Measurements from ENCODE around the gene G3BP2. TPM values are rescaled to one million over a fixed set of nuclear protein-coding genes. Genes with fewer than 3 reads are reported as not detected.
A peak's percentile ranks its signal among the peaks of the same experiment; 100 is the strongest.
"Not testable (repeated sequence)": the region's sequence is repeated elsewhere in the genome, so short reads cannot be mapped to it uniquely, and the experiment has no call there.

The G3BP2 gene
- total RNA-seq, 4 donors from 2014 or later: 98.6 to 152 (median 129) TPM

DNA sequence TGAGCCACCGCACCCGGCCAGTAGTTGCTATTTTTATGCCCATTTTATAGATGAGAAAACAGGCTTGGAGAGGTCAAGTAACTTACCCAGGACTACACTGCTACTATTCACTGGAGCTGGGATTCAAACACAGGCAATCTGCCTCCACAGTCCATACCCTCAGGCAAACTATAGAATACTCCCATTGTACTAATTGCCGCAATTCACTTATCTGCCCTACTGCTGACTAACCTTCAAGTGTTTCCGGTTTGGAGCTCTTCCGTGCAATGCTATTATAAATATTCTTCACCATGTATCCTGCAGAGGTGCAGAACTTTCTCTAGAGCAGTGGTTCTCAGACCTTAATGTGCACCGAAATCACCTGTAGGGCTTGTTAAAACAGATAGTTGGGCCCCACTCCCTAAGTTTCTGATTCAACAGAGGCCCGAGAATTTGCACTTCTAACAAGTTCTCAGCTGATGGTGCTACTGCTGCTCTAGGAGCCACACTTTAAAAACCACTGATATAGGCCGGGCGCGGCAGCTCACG, 1.9 kb upstream of the G3BP2 start:
- ATAC-seq: no peak
- Histone ChIP-seq H3K27ac (no peak overlapping the region), H3K4me1 (peaks cover 0 to 28% (median 3%) of the 10 kb centered on the region in 3 donors), H3K27me3 (no peaks in the 10 kb centered on the region), H3K4me3 (no peak overlapping the region), H3K9me3 (no peaks in the 10 kb centered on the region), H3K36me3 (no peaks in the 10 kb centered on the region)
- TF ChIP-seq, protein P1, sequence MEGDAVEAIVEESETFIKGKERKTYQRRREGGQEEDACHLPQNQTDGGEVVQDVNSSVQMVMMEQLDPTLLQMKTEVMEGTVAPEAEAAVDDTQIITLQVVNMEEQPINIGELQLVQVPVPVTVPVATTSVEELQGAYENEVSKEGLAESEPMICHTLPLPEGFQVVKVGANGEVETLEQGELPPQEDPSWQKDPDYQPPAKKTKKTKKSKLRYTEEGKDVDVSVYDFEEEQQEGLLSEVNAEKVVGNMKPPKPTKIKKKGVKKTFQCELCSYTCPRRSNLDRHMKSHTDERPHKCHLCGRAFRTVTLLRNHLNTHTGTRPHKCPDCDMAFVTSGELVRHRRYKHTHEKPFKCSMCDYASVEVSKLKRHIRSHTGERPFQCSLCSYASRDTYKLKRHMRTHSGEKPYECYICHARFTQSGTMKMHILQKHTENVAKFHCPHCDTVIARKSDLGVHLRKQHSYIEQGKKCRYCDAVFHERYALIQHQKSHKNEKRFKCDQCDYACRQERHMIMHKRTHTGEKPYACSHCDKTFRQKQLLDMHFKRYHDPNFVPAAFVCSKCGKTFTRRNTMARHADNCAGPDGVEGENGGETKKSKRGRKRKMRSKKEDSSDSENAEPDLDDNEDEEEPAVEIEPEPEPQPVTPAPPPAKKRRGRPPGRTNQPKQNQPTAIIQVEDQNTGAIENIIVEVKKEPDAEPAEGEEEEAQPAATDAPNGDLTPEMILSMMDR (IDR thresholded peaks at IDR 0.05): no peak
- no peak for TF ChIP-seq POLR2AphosphoS5 (IDR thresholded peaks at IDR 0.05)
- no peak for TF ChIP-seq POLR2A (IDR thresholded peaks at IDR 0.05)
- TF ChIP-seq EP300 (IDR thresholded peaks at IDR 0.05): no peak
- WGBS, 2 donors (ENCODE audit: low coverage in 1 of 2): 93 to 100% methylated on average over 3 to 6 of the region's 11 CpGs

DNA sequence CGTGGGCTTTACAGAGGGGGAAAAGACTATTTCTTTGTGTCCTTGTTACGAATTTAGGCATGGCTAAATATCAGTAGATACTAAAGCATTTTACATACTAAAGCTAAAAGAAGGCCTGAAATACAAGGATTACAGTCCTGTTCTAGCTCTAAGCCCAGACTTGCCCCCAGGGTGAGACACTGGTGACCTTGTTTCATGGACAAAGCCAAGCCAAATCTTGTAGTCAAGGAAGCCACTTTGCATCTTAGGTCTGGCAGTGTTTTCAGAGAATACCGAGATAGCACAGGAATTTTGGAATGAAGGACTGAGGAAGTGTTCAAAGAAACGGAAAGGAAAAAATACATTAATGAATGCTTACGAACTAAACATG, 733 bp upstream of the G3BP2 start:
- 18 to 83% methylated on average over 1 to 5 of the region's 5 CpGs for WGBS, 2 donors (ENCODE audit: low coverage in 1 of 2)

DNA sequence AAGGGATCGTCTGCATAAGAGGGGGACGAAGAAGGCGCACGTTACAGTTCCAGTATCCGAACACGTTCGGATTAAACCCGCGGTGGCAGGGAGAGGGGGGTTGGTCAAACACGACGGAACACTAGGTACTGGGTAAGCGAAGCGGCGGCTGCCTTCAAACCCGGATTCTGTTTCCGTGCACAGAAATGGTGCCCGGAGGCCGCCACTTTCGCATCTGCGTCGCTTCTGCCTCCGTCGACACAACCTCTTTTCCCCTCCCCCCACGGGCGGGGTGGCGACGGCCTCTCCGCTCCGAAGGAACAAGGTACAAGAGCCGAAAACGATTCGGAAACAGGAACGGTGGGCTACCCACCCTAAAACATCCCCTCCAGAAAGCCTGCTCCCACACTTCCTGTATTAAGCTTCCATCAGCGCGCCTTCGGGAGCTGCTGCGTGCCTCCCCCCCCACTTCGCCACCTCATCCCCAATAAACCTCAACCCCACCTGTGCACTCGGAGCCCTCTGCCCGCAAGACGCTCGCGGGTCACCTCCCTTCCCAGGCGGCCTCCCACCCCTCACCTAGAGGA, 667 bp downstream of the G3BP2 start:
- Histone ChIP-seq H3K36me3 (no peaks in the 10 kb centered on the region), H3K27ac (peak overlapping the region; percentile 85 to 99 (median 97)), H3K9me3 (no peaks in the 10 kb centered on the region), H3K27me3 (no peaks in the 10 kb centered on the region), H3K4me1 (peaks cover 2 to 53% (median 8%) of the 10 kb centered on the region in 3 donors), H3K4me3 (peak overlapping the region; percentile 73 to 76)
- 2 to 7% methylated on average over 3 to 12 of the region's 44 CpGs for WGBS, 2 donors (ENCODE audit: low coverage in 1 of 2)
- TF ChIP-seq, protein P1 (IDR thresholded peaks at IDR 0.05): no peak
- TF ChIP-seq POLR2AphosphoS5 (IDR thresholded peaks at IDR 0.05): peak; percentile 21
- ATAC-seq: peak; percentile 10

More for the DNA sequence above, 733 bp upstream of the G3BP2 start:
- Histone ChIP-seq H3K9me3 (no peaks in the 10 kb centered on the region), H3K27me3 (no peaks in the 10 kb centered on the region), H3K4me1 (peaks cover 0 to 39% (median 3%) of the 10 kb centered on the region in 3 donors), H3K36me3 (no peaks in the 10 kb centered on the region), H3K4me3 (peak overlapping the region; percentile 43 to 76), H3K27ac (peak overlapping the region; percentile 95 to 99 (median 97))
- ATAC-seq: no peak
- TF ChIP-seq EP300 (IDR thresholded peaks at IDR 0.05) (no peak), POLR2AphosphoS5 (IDR thresholded peaks at IDR 0.05) (no peak), POLR2A (IDR thresholded peaks at IDR 0.05) (no peak)
- TF ChIP-seq, protein P1 (IDR thresholded peaks at IDR 0.05): no peak

DNA sequence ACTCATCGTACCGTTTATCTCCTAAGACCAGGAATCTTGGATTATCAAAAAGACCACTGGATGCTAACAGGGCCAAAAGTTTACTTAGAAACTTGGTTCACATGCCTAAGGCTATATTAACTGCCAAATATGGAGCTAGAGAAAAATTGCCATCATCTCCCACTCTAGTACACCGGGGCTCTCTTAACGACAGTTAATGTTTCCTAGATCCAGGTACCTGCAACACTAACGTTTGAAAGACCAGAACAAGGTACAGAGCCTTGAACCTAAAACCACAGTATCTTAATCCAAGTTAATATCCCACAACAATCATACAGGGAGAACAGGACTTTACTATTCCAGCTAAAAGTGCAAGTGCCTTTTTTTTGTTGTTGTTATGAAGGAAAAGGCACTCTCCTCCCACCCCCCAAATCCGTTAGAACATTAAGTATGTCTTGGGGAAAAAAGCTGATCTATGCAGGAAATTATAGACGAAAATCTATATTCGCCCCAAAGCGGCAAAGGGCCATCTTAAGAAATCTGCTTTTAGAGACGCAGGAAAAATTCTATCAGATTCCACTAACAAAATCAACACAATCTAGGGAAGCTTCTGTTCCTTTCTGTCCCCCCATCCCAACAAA, 1.3 kb downstream of the G3BP2 start:
- Histone ChIP-seq H3K9me3 (no peaks in the 10 kb centered on the region), H3K4me1 (peaks cover 2 to 60% (median 9%) of the 10 kb centered on the region in 3 donors), H3K36me3 (no peaks in the 10 kb centered on the region), H3K27ac (peak overlapping the region; percentile 85 to 99 (median 97)), H3K4me3 (peak overlapping the region; percentile 73 to 76), H3K27me3 (no peaks in the 10 kb centered on the region)
- 4 to 6% methylated on average over 8 to 10 of the region's 10 CpGs for WGBS, 2 donors (ENCODE audit: low coverage in 1 of 2)
- ATAC-seq: no peak
- TF ChIP-seq POLR2AphosphoS5 (IDR thresholded peaks at IDR 0.05) (no peak), EP300 (IDR thresholded peaks at IDR 0.05) (no peak), POLR2A (IDR thresholded peaks at IDR 0.05) (no peak)
- TF ChIP-seq, protein P1 (IDR thresholded peaks at IDR 0.05): no peak

DNA sequence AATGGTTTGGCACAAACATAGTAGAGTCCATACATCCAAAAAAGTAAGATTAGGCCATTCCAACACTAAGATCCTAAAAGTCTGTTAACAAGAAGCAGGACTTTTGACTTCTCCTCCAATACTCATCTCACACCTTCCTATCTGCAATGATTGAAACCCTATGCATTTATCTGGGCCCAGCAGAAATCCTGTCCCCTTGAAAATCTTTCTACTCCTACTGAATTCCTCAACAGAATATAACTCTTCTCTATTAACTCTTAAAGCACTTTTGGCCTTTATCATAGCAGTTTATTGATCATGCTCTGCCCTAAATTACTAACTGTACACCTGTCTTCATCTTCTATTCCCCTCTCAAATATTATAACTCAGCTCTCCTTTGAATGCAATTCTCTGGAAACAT, 4.6 kb downstream of the G3BP2 start:
- Histone ChIP-seq H3K36me3 (no peaks in the 10 kb centered on the region), H3K4me1 (peaks cover 2 to 77% (median 7%) of the 10 kb centered on the region in 3 donors), H3K27me3 (no peaks in the 10 kb centered on the region), H3K4me3 (no peak overlapping the region), H3K27ac (no peak overlapping the region), H3K9me3 (no peaks in the 10 kb centered on the region)
- TF ChIP-seq, protein P1 (IDR thresholded peaks at IDR 0.05): no peak
- TF ChIP-seq POLR2A (IDR thresholded peaks at IDR 0.05) (no peak), POLR2AphosphoS5 (IDR thresholded peaks at IDR 0.05) (no peak), EP300 (IDR thresholded peaks at IDR 0.05) (no peak)
- ATAC-seq: no peak

DNA sequence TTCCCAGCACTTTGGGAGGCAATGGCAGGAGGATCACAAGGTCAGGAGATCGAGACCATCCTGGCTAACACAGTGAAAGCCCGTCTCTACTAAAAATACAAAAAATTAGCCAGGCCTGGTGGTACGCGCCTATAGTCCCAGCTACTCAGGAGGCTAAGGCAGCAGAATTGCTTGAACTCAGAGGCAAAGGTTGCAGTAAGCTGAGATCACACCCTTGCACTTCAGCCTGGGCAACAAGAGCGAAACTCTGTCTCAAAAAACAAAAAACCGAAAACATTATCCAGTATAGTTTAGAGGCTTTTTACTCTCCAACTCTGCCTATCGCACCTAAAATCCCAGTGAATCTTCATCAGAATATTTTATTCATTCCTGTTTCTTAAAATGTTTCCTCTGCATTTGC, 5.6 kb downstream of the G3BP2 start:
- H3K27ac ChIP-seq, H3K4me3 ChIP-seq, H3K9me3 ChIP-seq, ATAC-seq, H3K36me3 ChIP-seq, H3K27me3 ChIP-seq: not testable (repeated sequence)
- WGBS, 2 donors (ENCODE audit: low coverage in 1 of 2): 67 to 92% methylated on average over 5 of the region's 7 CpGs
- H3K4me1 ChIP-seq: peaks cover 2 to 77% (median 7%) of the 10 kb centered on the region in 3 donors

All from gastroesophageal sphincter (tissue), 4 donors.